D721Med (cell line): Measurements from ENCODE around the gene CBFA2T3.
"Not testable (repeated sequence)": the region's sequence is repeated elsewhere in the genome, so short reads cannot be mapped to it uniquely, and the experiment has no call there.

Experiments
- DNase-seq: peaks from one replicate; pipeline ENCODE4 v3.0.0; 2011; ENCODE audit warnings: low spot score; ENCODE audit not compliant: insufficient read length
- FAIRE-seq: peaks from 2 replicates; lab custom pipeline; 2011; peaks lifted over from hg19 to GRCh38; lab: Jason Lieb, UNC
- CTCF ChIP-seq: IDR thresholded peaks from 2 replicates; pipeline ENCODE4 v1.5.1; 2012; ENCODE audit warnings: mild to moderate bottlenecking, control low read depth; ENCODE audit not compliant: insufficient read depth; ENCODE audit errors: missing control alignments

Gene CBFA2T3

DNA sequence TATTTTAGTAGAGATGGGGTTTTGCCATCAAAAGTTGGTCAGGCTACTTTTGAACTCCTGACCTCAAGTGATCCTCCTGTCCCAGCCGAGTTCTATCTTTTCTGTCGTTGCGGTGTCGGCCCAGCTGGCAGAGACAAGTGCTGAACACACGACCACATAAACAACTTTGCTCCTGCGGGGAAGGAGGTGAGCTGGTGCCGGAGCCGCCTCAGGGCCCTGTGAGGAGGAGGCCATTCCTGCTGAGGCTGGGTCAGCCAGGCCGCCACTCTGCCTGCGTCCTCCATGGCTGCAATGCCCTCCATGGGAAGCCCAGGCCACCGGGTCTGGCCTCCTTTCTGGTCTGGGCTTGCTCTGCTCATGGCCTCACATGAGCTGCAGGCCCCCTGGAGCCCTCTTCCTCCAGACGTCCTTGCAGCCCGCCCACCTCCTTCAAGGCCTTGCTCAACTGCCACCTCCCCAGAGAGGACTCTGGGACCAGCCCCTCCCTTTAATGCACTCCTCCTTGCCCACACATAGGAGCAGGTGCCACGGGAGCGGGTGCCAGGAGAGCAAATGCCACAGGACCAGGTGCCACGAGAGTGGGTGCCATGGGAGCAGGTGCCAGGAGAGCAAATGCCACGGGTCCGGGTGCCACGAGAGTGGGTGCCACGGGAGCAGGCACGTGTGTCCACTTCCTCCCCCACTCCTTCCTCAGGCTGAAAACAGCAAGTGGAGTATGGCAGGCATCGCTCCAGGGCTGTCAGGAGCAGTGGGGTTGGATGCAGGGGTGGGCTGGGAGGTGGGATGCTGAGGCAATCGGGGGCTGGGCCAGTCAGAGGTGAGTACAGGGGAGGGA lies 28.4 kb upstream of the CBFA2T3 start:
- FAIRE-seq: no peak
- no peak for TF ChIP-seq CTCF

GRCh38 chr16:89004209-89004831 lies 27.3 kb upstream of the CBFA2T3 start:
- TF ChIP-seq CTCF: no peak
- DNase-seq (peak; percentile 44), FAIRE-seq (no peak)

More for the DNA sequence above, 28.4 kb upstream of the CBFA2T3 start:
- DNase-seq: no peak

- no peak for TF ChIP-seq CTCF
- FAIRE-seq: no peak
- DNase-seq: no peak
These were observed 26.8 kb upstream of the CBFA2T3 start for GRCh38 chr16:89003831-89004208.

GRCh38 chr16:89002851-89003830 lies 26.1 kb upstream of the CBFA2T3 start:
- FAIRE-seq (no peak), DNase-seq (no peak)
- no peak for TF ChIP-seq CTCF

- not testable (repeated sequence) for DNase-seq, FAIRE-seq
These were observed 25.1 kb upstream of the CBFA2T3 start for GRCh38 chr16:89002081-89002480.

DNA sequence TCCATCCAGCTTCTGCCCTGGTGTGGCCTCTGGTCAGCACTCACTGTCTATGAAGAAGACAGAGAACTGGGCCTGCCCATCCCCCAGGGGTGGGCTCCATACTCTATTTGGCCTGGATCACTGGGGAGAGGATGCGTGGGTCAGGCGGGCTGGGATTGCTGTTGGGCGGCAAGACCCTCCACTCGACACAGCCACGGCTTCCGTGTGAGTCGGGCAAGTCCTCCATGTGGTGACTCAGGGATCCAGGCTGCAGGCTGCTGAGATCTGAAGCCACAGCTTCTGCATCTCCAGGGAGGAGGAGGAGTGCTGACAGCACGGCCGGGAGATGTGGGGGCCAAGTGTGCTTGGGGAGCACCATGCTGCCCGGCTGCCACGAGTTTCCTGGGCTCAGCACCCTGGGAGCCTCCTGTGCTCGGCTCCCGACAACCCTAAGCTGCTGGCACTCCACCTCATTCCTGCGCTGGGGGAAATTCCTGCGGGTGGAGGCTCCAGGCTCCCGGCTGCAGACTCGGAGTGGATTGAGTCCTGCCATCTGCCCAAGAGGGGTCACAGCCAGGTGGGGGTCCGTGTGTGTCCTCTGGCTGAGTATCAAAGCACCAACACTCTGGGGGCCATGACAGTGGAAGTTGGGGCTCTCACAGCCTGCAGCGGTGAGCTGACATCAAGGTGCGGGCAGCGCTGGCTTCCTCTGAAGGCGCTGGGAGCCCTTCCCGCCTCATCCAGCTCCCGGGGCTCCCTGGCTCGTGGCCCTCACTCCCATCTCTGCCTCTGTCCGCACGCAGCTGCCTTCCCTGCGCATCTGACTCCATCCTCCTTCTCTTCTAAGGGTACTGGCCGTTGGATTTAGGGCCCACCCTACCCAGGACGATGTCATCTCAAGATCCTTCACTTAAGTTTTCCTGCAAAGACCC lies 24.4 kb upstream of the CBFA2T3 start:
- FAIRE-seq (no peak), DNase-seq (no peak)
- TF ChIP-seq CTCF: no peak
